Activated CD4-positive, alpha-beta T cell treated with anti-CD3 and anti-CD28 coated beads, Interleukin-2, amount 50 U/mL, for 1 hour (primary cell): ENCODE data around the gene IFITM1.
"Not testable (repeated sequence)": the region's sequence is repeated elsewhere in the genome, so short reads cannot be mapped to it uniquely, and the experiment has no call there.

ENCODE experiments used
- DNase-seq: peaks from one replicate; pipeline ENCODE4 v3.0.0-alpha.2; 2020

IFITM1 gene

DNA sequence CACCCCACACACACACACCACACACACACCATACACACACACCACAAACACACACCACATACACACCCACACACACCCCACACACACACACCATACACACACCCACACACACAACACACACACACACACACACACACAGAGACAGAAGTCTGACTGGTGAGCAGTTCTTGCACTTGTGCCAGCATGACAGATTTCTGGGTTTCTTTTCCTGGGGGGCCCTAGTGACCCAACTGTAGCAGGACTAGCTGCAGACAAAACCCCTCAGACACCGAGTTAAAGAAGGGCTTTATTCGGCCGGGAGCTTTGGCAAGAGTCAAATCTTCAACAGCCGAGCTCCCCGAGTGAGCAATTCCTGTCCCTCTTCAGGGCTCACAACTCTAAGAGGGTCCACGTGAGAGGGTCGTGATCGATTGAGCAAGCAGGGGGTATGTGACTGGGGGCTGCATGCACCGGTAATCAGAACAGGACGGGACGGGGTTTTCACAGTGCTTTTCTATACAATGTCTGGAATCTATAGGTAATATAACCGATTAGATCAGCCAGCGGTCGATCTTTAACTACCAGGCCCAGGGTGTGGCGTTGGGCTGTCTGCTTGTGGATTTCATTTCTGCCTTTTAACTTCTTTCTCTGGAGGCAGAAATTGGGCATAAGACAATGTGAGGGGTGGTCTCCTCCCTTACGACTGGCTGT, 36.3 kb downstream of the IFITM1 start:
- not testable (repeated sequence) for DNase-seq

DNA sequence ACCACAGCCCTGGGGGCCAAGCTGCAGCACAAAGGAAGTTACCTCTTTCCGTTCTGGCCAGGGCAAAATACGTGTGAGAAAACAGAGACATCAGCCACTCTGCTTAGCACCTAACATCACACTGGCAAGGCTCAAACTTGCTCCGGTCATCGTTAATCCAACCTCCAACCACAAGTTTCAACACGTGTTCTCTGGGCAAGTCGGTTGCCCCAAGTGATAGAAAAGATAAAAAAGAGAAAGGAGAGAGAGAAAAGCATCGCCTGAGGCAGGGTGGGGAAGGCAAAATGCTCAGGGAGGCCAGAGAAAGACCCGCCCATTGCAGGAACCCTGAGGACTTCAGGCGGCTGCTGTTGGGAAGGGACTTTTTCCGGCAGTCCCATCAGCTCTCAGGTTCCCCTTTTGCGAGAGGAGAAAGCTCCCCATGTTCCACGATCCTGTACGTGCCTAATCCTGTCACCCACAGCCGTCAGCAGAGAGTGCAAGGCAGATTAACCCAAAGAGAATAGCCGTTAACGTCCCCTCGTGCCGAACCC, 36.9 kb downstream of the IFITM1 start:
- DNase-seq = no peak

DNA sequence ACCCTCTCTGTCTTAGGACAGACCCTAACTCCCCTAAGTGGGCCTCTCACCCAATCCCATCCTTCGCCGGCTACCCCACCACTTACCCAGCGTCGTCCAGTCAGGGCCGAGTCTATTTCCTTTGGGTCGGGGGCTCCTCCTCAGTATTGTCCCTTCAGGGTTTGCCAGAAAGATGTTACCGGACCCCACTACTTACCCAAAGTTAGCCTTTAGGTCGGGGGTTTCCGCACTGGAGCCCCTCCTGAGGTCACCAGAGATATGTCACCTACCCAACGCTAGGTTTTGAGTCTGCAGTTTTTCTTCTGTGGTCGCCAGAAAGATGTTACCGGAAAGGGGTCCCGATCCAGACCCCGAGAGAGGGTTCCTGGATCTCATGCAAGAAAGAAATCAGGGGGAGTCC, 37.6 kb downstream of the IFITM1 start:
- no peak for DNase-seq

DNA sequence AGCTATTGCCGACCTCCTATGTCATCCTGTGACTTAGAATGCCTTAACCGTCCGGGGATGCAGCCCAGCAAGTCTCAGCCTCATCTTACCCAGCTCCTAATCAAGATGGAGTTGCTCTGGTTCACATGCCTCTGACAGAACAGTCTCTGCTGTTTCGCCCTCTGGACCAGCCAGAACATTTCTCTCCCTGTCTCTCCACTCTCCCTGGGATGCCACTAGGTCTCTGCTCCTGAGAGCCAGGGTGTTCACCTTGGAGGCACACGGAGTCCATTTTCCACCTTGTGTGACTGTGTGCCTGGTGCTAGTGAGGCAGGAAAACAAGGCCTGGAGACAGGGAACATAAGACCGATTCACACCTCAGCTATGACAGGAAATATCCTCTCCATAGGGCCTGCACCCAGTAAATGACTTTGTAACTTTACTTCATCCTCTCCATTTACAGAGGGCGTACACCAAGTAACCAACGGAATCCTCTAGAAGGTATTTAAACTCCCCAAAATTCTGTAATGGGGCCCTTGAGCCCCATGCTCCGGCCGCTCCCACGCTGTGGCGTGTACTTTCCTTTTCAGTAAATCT, 38.7 kb downstream of the IFITM1 start:
- DNase-seq = no peak

DNA sequence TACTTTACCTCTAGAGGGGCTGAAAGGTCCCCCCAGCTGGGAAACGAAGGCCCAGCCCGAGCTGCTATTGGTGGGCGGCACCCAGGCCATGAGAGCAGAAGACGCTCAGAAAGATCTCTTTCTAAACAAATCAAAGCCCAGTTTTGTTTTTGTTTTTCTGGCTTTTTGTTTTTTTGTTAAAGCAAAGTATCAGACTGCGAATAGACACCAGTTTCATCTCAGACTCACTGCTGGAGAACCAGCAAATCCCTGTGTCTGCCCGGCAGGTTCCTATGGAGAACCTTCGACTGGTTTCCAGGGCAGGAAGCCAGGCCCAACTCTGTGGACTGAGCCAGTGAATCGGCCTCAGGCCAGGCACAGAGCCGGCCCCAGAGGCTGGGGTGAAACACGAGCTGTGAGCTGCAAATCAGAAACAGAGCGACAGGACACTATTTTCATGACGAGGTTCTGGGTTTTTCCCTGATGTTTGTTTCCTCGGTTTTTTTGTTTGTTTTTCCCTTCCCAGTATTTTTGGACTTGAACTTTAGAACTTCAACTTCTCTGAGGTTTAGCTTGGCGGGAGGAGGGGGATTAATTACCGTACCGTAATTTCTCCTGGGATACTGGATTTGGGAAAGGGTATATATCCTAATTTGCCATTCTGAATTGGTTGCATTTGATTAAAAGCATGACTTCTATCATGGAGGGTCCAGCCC, 39.5 kb downstream of the IFITM1 start:
- DNase-seq = no peak

DNA sequence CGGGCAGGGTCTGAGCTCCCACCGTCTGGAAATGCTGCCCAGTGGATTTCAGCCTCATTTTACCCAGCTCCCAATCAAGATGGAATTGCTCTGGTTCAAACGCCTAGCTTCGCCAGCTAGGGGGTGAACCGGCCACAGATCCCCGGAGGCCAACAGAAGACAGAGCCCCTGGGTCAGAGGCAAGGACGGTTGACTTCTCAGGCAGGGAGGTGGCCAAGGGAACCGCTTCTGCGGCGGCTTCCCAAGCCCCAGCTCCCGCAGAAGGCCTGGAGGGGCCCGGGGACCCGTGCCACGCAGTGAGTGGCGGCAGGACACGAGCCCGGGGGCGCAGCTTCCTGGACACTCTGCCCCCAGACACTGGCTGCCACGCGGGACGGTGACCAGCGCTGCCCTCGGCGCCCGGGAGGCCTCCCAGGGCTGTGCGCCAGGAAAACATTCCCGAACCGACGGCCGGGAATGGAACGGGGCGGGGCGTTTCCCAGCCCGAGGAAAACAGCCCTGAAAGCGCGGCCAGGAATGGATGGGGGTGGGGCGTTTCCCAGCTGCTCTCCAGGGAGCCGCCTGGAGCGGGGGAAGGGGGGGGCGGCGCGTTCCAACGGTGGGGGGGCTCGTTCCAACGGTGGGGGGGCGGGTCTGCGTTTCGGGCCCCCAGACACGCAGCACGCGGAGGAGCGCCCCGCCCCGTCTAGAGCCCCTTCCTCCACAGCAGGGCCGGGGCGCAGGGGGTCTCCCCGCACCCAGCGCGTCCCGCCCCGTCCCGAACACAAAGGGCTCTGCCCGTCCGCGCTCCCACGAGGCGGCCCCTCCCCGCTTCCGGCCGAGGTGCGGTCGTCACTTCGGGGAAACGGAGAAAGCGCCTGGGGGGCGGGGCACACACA, 42.0 kb downstream of the IFITM1 start:
- peak; percentile 81 for DNase-seq

DNA sequence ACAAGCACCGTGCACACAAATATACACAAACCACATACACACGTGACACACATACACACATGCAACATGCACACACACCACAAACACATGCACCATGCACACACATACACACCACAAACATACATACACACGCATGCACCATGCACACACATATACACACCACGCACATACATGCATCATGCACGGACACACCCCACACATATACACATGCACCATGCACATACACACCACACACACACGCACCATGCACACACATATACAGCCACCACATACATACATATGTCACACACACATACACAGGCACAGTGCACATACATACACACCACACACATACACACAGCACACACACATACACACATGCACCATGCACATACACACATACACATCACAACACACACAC, 42.8 kb downstream of the IFITM1 start:
- DNase-seq = no peak

DNA sequence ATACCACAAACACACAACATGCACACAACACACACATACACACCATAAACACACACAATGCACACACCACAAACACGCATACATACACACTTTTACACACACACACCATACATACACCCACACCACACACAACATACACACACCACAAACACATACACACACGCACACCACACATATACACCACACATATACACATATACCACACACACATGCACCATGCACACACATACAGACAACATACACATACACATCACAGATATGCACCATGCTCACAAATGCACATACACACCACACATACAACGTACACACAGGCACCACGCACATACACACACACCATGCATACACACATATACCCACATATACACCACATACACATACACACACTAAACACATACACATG, 43.7 kb downstream of the IFITM1 start:
- DNase-seq = no peak

DNA sequence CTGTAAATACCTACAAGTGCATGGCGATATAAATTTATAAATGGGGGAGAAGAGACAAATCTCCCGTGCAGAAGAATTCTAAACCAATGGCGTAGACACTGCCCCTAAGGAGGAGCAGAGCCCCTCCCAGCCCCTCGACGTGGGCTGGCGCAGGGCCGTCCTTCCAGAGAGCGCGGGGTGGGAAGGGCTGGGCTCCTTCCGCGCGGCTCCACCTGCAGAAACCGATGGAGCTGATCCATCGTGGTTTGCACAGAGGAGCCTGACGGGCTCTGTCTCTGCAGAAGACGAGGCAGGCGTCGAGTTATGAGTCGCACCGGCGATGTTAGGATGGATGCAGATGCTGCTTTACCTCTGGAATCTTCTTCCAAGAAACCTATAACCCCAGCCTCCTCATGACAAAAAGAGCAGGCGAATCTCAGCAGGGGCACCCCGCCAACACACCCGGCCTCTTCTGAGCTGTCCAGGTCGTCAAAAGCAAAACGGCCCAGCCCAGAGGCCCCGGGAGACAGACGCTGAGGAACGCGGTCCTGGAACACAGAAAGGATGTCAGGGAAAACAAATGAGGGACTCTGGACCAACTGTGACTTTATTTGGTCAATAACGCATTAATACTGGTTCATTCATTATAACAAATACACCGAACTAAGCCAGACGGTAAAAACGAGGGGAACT, 44.4 kb downstream of the IFITM1 start:
- no peak for DNase-seq

DNA sequence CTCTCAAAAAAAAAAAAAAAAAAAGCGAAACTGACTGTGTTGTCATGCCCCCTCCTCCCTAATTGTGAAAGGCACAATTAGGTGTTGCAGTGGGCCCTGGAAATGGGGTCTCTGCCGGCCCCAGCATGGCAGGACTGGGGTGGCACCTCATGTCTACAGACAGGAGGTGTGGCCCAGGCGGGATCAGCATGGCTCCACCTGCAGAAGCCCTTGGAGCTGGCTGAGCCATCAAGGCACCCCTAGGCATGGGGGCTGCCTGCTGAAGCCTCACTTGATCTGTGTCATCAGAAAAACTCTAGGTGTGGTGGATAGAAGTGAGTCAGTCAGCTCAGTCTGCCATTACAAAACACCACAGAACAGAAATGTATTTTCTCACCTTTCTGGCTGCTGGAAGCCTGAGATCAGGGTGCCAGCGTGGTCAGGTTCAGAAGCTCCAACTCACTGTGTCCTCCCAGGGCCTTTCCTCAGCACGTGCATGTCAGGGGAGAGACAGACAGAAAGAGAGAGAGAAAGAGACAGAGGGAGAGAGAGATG, 45.4 kb downstream of the IFITM1 start:
- no peak for DNase-seq

DNA sequence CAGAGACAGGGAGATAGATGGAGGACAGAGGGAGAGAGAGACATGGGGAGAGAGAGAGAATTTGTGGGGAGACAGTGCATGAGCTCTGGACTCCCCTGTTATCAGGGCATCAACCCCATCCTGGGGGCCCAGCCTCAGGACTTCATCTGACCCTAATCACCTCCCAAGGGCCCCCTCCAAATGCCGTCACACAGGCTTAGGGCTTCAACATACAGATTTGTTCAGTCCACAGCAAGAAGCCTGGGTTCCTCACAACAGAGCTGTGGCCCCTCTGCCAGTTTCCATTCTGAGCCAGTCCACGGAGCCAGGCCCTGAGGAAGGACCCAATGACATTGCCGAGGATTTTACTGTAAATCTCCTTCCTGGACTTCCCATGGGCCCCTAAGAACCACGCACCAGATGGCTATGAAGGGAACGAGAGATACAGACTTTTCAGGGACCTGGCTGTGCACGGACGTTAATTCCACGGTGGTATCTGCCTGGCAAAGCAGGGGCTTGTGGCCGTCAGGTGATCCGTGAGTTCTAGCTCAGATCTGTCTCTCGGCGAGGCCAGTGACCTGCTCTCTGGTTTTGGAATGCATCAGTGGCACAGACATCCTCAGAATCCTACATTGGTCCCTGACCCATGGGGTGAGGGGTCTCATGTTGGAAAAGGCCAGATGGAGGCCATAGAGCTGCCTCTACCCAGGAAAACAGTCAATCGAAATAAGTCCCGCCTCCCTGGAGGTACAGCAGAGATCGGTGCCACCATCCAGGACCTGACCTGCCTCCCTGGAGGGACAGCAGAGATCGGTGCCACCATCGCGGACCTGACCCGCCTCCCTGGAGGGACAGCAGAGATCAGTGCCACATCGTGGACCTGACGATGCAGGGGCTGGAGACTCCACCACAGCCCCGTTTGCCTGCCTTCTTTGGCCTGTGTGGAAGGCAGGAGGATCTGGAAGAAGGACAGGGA, 46.8 kb downstream of the IFITM1 start:
- DNase-seq = no peak

DNA sequence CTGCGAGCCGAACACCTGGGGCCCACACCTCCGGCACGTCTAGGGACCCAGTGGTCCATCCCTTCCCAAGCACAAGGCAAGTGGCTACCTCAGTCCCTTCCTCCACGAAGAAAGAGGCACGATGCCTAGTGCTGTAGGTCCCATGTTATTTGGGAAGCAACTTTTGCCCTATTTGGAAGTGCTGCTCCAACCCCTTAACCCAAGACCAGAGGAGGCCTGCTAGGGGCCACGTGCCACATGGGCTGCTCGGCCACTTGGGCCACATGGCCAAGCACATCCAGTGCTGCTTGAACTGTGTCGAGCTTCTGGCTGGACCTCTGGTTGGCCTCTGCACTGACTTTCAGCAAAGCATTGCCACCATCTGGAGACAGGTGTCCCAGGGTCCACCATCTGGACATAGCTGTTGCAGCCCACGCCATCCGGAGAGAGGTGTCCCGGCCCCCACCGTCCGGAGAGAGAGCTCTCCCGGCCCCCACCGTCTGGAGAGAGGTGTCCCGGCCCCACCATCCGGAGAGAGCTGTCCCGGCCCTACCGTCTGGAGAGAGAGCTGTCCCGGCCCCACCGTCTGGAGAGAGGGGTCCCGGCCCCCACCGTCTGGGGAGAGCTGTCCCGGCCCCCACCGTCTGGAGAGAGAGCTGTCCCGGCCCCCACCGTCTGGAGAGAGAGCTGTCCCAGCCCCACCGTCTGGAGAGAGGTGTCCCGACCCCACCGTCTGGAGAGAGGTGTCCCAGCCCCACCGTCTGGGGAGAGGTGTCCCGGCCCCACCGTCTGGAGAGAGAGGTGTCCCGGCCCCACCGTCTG, 49.0 kb downstream of the IFITM1 start:
- no peak for DNase-seq

DNA sequence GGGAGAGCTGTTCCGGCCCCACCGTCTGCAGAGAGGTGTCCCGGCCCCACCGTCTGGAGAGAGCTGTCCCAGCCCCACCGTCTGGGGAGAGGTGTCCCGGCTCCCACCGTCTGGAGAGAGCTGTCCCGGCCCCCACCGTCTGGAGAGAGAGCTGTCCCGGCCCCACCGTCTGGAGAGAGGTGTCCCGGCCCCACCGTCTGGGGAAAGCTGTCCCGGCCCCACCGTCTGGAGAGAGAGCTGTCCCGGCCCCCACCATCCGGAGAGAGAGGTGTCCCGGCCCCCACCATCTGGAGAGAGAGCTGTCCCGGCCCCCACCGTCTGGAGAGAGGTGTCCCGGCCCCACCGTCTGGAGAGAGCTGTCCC, 49.6 kb downstream of the IFITM1 start:
- not testable (repeated sequence) for DNase-seq

DNA sequence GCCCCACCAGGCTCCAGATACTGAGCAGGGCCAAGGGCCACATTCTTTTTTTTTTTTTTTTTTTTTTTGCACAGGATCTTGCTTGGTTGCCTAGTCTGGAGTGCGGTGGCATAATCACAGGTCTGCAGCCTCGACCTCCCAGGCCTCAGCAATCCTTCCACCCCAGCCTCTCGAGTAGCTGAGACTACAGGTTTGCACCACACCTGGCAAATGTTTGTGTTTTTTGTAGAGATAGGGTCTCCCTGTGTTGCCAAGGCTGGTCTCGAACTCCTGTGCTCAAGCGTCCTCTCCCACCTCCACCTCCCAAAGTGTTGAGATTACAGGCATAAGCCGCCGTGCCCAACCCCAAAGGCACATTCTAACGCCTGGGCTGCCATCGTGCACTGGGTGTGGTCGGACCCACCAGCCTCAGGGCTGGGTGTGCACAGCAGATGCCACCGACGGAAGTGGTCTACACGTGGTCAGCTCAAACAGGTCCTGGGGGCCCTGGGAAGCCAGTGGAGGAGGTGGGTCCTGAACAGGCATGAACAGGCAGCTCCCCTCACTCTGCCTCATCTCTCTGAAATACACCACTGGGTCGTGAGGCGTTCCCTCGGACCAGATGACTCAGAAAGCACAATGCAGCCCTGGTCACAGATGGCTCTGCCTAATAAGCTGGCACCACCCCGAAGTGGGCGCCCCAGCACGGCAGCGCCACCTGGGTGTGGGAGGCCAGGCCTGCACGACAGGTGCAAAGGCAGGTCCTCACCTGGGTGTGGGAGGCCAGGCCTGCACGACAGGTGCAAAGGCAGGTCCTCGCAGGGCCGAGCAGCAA, 50.3 kb downstream of the IFITM1 start:
- DNase-seq = peak; percentile 72
